Left ventricle myocardium inferior (tissue), 1 donor: ENCODE data around the gene SSBP3. TPM values are rescaled to one million over a fixed set of nuclear protein-coding genes. Genes with fewer than 3 reads are reported as not detected.

ENCODE experiments used
- DNase-seq: peaks from one replicate; pipeline ENCODE4 v3.0.0-alpha.2; 2020
- H3K27ac ChIP-seq: fragments of 200-600 bp; replicated peaks from 2 replicates; pipeline ENCODE4 v1.8.0; 2021
- H3K27me3 ChIP-seq: fragments of 200-600 bp; 2 replicates; pipeline ENCODE4 v1.8.0; 2021; ENCODE audit warnings: low read depth
- H3K36me3 ChIP-seq: fragments of 200-600 bp; 2 replicates; pipeline ENCODE4 v1.8.0; 2021
- H3K4me1 ChIP-seq: fragments of 200-600 bp; 2 replicates; pipeline ENCODE4 v1.8.0; 2021
- H3K4me3 ChIP-seq: fragments of 200-600 bp; 2 replicates; pipeline ENCODE4 v1.8.0; 2021; ENCODE audit warnings: mild to moderate bottlenecking, moderate library complexity
- H3K9me3 ChIP-seq: fragments of 200-600 bp; replicated peaks from 2 replicates; pipeline ENCODE4 v1.8.0; 2021
- CTCF ChIP-seq: fragments of 200-600 bp; IDR thresholded peaks from 2 replicates; pipeline ENCODE4 v1.8.0; 2021; ENCODE audit warnings: antibody characterized with exemption, mild to moderate bottlenecking, borderline replicate concordance
- intact Hi-C: fragments of 100-400 bp; cut with micrococcal nuclease; formaldehyde crosslinking; loops from one replicate; pipeline ENCODE4 v1.11.0; 2022
- total RNA-seq: library from RNA; stranded (reverse); fragmentation: NEBNext Ultra II Directional; extraction: Animal tissue kit (Norgen Biotek cat#: 25700); gene quantifications from one replicate; pipeline ENCODE4 v1.2.1, GENCODE V29; 2021
- donor health status: DM: no; HTN: yes; CAD: no; lungs with severe emphysema.

The SSBP3 gene
- total RNA-seq, 1 donor from 2014 or later = 57.7 TPM

GRCh38 chr1:54274881-54275280 lies 131.3 kb downstream of the SSBP3 start:
- Histone ChIP-seq H3K27me3 (no peaks in the 10 kb centered on the region), H3K36me3 (peaks cover 3% of the 10 kb centered on the region), H3K9me3 (no peaks in the 10 kb centered on the region), H3K4me3 (peak overlapping the region; percentile 17), H3K4me1 (peaks cover 92% of the 10 kb centered on the region), H3K27ac (peak overlapping the region; percentile 84)
- no peak for TF ChIP-seq CTCF
- intact Hi-C loops = no loop called here
- DNase-seq = no peak

GRCh38 chr1:54274448-54274847 lies 131.7 kb downstream of the SSBP3 start:
- intact Hi-C loops = no loop called here
- Histone ChIP-seq H3K4me1 (peaks cover 89% of the 10 kb centered on the region), H3K4me3 (no peak overlapping the region), H3K27me3 (no peaks in the 10 kb centered on the region), H3K9me3 (no peaks in the 10 kb centered on the region), H3K36me3 (no peaks in the 10 kb centered on the region), H3K27ac (peak overlapping the region; percentile 84)
- no peak for DNase-seq
- peak; percentile 20 for TF ChIP-seq CTCF

- no peak for TF ChIP-seq CTCF
- Histone ChIP-seq H3K36me3 (no peaks in the 10 kb centered on the region), H3K27me3 (no peaks in the 10 kb centered on the region), H3K27ac (peak overlapping the region; percentile 84), H3K4me1 (peaks cover 89% of the 10 kb centered on the region), H3K9me3 (no peaks in the 10 kb centered on the region), H3K4me3 (peak overlapping the region; percentile 22)
- intact Hi-C loops = no loop called here
- peak; percentile 40 for DNase-seq
Observed at GRCh38 chr1:54273795-54274163, 132.4 kb downstream of the SSBP3 start.

- TF ChIP-seq CTCF = peak; percentile 45
- H3K27ac ChIP-seq = peak overlapping the region; percentile 84
- no peaks in the 10 kb centered on the region for H3K9me3 ChIP-seq
- peaks cover 89% of the 10 kb centered on the region for H3K4me1 ChIP-seq
- intact Hi-C loops = no loop called here
- peak overlapping the region; percentile 22 for H3K4me3 ChIP-seq
- H3K36me3 ChIP-seq = no peaks in the 10 kb centered on the region
- no peaks in the 10 kb centered on the region for H3K27me3 ChIP-seq
- peak; percentile 60 for DNase-seq
Observed at GRCh38 chr1:54273092-54273794, 133.0 kb downstream of the SSBP3 start.

- intact Hi-C loops = no loop called here
- no peaks in the 10 kb centered on the region for H3K36me3 ChIP-seq
- no peak for TF ChIP-seq CTCF
- no peak overlapping the region for H3K4me3 ChIP-seq
- H3K4me1 ChIP-seq = peaks cover 84% of the 10 kb centered on the region
- H3K27ac ChIP-seq = peak overlapping the region; percentile 84
- H3K9me3 ChIP-seq = no peaks in the 10 kb centered on the region
- no peak for DNase-seq
- no peaks in the 10 kb centered on the region for H3K27me3 ChIP-seq
Observed at GRCh38 chr1:54272772-54273091, 133.5 kb downstream of the SSBP3 start.
